ENCODE data around the gene TMTC2.

TMTC2 gene

DNA sequence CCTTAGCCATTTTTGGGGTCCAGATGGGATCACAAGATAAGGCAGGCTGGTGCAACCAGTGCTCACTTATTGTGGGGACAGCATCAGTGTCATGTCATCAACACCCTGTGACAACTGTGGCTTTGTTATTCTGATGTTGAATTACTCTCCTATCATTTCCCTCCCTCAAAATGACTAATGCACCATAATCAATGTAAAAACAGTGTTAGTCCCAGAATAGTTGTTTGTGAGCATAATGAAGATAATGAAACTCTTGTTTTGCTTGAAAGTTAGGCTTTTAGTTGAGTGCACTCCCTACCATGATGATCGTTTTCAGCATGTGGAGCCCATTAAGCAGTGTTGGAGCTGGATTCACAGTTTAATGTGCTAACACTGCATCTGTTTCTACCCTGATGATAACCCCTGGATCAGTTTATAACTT, 151.4 kb downstream of the TMTC2 start:
- H3K9me3 ChIP-seq (ENCODE audit: insufficient read depth, low read length) = no peaks in the 10 kb centered on the region
- H3K4me1 ChIP-seq (ENCODE audit: low read length) = no peaks in the 10 kb centered on the region
- H2AFZ ChIP-seq (ENCODE audit: low read depth, low read length) = no peak overlapping the region
- H3K79me2 ChIP-seq (ENCODE audit: low read length) = no peaks in the 10 kb centered on the region
- H3K9ac ChIP-seq (ENCODE audit: low read length) = no peak overlapping the region
- H3K4me2 ChIP-seq (ENCODE audit: low read length) = no peak overlapping the region
- H3K4me3 ChIP-seq (ENCODE audit: low read length) = no peak overlapping the region
- no peaks in the 10 kb centered on the region for H3K27me3 ChIP-seq (ENCODE audit: low read depth, low read length)
- no peak for TF ChIP-seq EZH2phosphoT487 (IDR thresholded peaks at IDR 0.05; ENCODE audit: low read depth)
- TF ChIP-seq, protein P1, sequence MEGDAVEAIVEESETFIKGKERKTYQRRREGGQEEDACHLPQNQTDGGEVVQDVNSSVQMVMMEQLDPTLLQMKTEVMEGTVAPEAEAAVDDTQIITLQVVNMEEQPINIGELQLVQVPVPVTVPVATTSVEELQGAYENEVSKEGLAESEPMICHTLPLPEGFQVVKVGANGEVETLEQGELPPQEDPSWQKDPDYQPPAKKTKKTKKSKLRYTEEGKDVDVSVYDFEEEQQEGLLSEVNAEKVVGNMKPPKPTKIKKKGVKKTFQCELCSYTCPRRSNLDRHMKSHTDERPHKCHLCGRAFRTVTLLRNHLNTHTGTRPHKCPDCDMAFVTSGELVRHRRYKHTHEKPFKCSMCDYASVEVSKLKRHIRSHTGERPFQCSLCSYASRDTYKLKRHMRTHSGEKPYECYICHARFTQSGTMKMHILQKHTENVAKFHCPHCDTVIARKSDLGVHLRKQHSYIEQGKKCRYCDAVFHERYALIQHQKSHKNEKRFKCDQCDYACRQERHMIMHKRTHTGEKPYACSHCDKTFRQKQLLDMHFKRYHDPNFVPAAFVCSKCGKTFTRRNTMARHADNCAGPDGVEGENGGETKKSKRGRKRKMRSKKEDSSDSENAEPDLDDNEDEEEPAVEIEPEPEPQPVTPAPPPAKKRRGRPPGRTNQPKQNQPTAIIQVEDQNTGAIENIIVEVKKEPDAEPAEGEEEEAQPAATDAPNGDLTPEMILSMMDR (IDR thresholded peaks at IDR 0.05; ENCODE audit: low read depth, low read length) = no peak
- H3K36me3 ChIP-seq (replicated peaks; ENCODE audit: low read depth, low read length) = no peaks in the 10 kb centered on the region
- no peaks in the 10 kb centered on the region for H4K20me1 ChIP-seq (ENCODE audit: insufficient read depth, low read length)
- H3K27ac ChIP-seq (ENCODE audit: low read length) = no peak overlapping the region

DNA sequence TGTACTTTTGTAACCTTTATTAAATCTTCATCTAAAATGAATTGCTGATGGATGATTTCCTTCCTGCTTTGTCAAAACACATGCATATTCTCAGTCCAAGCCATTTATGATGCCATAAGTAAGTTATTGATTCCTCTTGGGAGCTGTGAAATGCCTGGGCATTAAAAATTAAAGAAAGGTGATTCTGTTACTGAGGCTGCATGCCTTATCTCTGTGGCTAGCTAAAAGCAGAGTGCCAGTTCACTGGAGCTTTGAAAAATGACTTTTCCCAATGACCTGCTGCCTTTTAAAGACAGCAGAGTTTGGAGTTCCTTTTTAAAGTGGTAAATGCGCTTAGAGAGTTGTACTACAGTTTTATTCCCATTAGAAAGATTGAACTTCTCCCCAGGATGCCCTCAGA, 152.1 kb downstream of the TMTC2 start:
- Histone ChIP-seq H3K27ac (ENCODE audit: low read length) (no peak overlapping the region), H3K27me3 (ENCODE audit: low read depth, low read length) (no peaks in the 10 kb centered on the region), H2AFZ (ENCODE audit: low read depth, low read length) (no peak overlapping the region), H4K20me1 (ENCODE audit: insufficient read depth, low read length) (no peaks in the 10 kb centered on the region), H3K9ac (ENCODE audit: low read length) (no peak overlapping the region), H3K79me2 (ENCODE audit: low read length) (no peaks in the 10 kb centered on the region), H3K36me3 (replicated peaks; ENCODE audit: low read depth, low read length) (no peaks in the 10 kb centered on the region), H3K4me1 (ENCODE audit: low read length) (no peaks in the 10 kb centered on the region), H3K4me2 (ENCODE audit: low read length) (no peak overlapping the region), H3K4me3 (ENCODE audit: low read length) (no peak overlapping the region), H3K9me3 (ENCODE audit: insufficient read depth, low read length) (no peaks in the 10 kb centered on the region)
- TF ChIP-seq, protein P1 (IDR thresholded peaks at IDR 0.05; ENCODE audit: low read depth, low read length) = no peak
- TF ChIP-seq EZH2phosphoT487 (IDR thresholded peaks at IDR 0.05; ENCODE audit: low read depth) = no peak

DNA sequence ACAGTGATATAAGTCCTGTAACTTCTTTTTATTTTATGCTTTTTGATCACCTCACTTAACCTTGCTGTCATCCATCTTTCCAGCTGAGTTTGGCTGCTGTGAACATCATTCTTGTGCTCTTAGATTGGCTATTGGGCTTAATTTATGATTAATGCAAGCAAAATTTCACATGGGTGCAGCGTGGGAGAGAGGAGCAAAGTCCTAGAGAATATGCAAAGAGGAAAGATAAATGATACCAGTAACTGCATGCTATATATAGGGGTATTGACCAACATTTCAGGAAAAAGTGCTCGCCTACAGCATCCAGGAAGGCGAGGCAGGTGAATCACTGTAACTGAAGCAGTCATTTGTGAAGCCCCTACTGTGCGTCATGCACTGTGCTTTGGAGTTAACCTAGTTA, 153.1 kb downstream of the TMTC2 start:
- no peaks in the 10 kb centered on the region for H3K79me2 ChIP-seq (ENCODE audit: low read length)
- no peak overlapping the region for H2AFZ ChIP-seq (ENCODE audit: low read depth, low read length)
- TF ChIP-seq EZH2phosphoT487 (IDR thresholded peaks at IDR 0.05; ENCODE audit: low read depth) = no peak
- TF ChIP-seq, protein P1 (IDR thresholded peaks at IDR 0.05; ENCODE audit: low read depth, low read length) = no peak
- H3K27me3 ChIP-seq (ENCODE audit: low read depth, low read length) = no peaks in the 10 kb centered on the region
- H3K36me3 ChIP-seq (replicated peaks; ENCODE audit: low read depth, low read length) = no peaks in the 10 kb centered on the region
- H3K27ac ChIP-seq (ENCODE audit: low read length) = no peak overlapping the region
- H3K4me1 ChIP-seq (ENCODE audit: low read length) = no peaks in the 10 kb centered on the region
- H3K9ac ChIP-seq (ENCODE audit: low read length) = no peak overlapping the region
- H3K9me3 ChIP-seq (ENCODE audit: insufficient read depth, low read length) = no peaks in the 10 kb centered on the region
- H3K4me3 ChIP-seq (ENCODE audit: low read length) = no peak overlapping the region
- H3K4me2 ChIP-seq (ENCODE audit: low read length) = no peak overlapping the region
- H4K20me1 ChIP-seq (ENCODE audit: insufficient read depth, low read length) = no peaks in the 10 kb centered on the region

DNA sequence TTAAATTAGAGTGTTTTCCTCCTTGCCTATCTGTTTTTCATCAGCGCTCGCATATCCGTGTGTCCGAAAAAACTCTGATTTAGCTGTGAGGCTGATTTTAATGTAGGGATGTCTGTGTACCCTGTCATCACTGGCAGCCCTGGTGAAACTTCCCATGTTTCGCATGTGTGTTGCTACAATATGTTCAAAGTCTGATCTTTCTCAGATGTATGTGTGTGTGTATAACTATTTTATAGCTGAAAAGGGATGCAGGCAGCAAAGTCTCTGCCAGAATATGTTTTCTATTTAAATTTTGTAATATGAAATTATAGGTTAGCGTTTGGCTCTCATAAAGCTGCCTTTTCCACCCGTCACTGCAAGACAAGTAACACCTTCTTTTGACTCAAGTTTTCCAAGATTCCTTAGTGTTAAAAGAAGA, 154.8 kb downstream of the TMTC2 start:
- Histone ChIP-seq H3K36me3 (replicated peaks; ENCODE audit: low read depth, low read length) (no peaks in the 10 kb centered on the region), H3K79me2 (ENCODE audit: low read length) (no peaks in the 10 kb centered on the region), H3K27me3 (ENCODE audit: low read depth, low read length) (no peaks in the 10 kb centered on the region), H3K4me1 (ENCODE audit: low read length) (no peaks in the 10 kb centered on the region), H3K9ac (ENCODE audit: low read length) (no peak overlapping the region), H4K20me1 (ENCODE audit: insufficient read depth, low read length) (no peaks in the 10 kb centered on the region), H3K9me3 (ENCODE audit: insufficient read depth, low read length) (no peaks in the 10 kb centered on the region), H2AFZ (ENCODE audit: low read depth, low read length) (no peak overlapping the region), H3K4me2 (ENCODE audit: low read length) (no peak overlapping the region), H3K4me3 (ENCODE audit: low read length) (no peak overlapping the region), H3K27ac (ENCODE audit: low read length) (no peak overlapping the region)
- TF ChIP-seq, protein P1 (IDR thresholded peaks at IDR 0.05; ENCODE audit: low read depth, low read length) = no peak
- TF ChIP-seq EZH2phosphoT487 (IDR thresholded peaks at IDR 0.05; ENCODE audit: low read depth) = no peak
